Adrenal gland (tissue), 12 donors: Measurements from ENCODE around the gene ZRANB1. TPM values are rescaled to one million over a fixed set of nuclear protein-coding genes. Genes with fewer than 3 reads are reported as not detected.

Experiments used
- DNase-seq, 7 donors: peaks; one replicate each; pipeline ENCODE4 v3.0.0-alpha.2; 2019 to 2020
- H3K27ac ChIP-seq, 5 donors: fragments of 200-600 bp; sonication (generic) in 4 of 5; 1 replicate in 3 of 5; 2 replicates in 2 of 5; pipeline versions ENCODE4 v1.5.1 to v1.8.0; 2016 to 2020; ENCODE audit warnings: mild to moderate bottlenecking in 1 of 5
- H3K27me3 ChIP-seq: fragments of 200-600 bp; 2 replicates; pipeline ENCODE4 v1.8.0; 2021
- H3K36me3 ChIP-seq, 2 donors: fragments of 200-600 bp; replicated peaks in 1 of 2; 1 replicate in 1 of 2; 2 replicates in 1 of 2; pipeline versions ENCODE4 v1.5.1 to v1.8.0; 2018 to 2022
- H3K4me1 ChIP-seq, 2 donors: fragments of 200-600 bp; replicated peaks in 1 of 2; 1 replicate in 1 of 2; 2 replicates in 1 of 2; pipeline versions ENCODE4 v1.5.1 to v1.8.0; 2018 to 2021
- H3K4me3 ChIP-seq, 4 donors: fragments of 200-600 bp; sonication (generic) in 3 of 4; one replicate each; pipeline ENCODE4 v1.5.1; 2016 to 2018
- H3K9me3 ChIP-seq, 3 donors: fragments of 200-600 bp; sonication (generic) in 1 of 3; replicated peaks in 1 of 3; 1 replicate in 2 of 3; 2 replicates in 1 of 3; pipeline versions ENCODE4 v1.5.1 to v1.8.0; 2016 to 2021
- CTCF ChIP-seq, 6 experiments: fragments of 450-650 bp in 4 of 6; fragments of 200-600 bp in 2 of 6; sonication (generic) in 1 of 6; IDR thresholded peaks; 1 replicate in 5 of 6; 2 replicates in 1 of 6; pipeline versions ENCODE4 v1.5.1 to v1.8.0; 2016 to 2021; ENCODE audit warnings: antibody characterized with exemption in 6 of 6, mild to moderate bottlenecking in 2 of 6, moderate library complexity in 1 of 6
- POLR2A ChIP-seq, 2 donors: fragments of 450-650 bp; IDR thresholded peaks; one replicate each; pipeline ENCODE4 v1.6.1; 2017; ENCODE audit warnings: antibody characterized with exemption in 2 of 2, mild to moderate bottlenecking in 2 of 2, moderate library complexity in 1 of 2
- WGBS, 4 donors: extraction: QIAGEN DNeasy Blood & Tissue Kit in 2 of 4; methylation state at CpG; one replicate each; pipeline versions ENCODE4 v1.1.5 to v1.1.7; 2013 to 2017; 5-methylcytosine and 5-hydroxymethylcytosine counted together
- intact Hi-C, 2 donors: fragments of 100-400 bp; cut with DNase I; formaldehyde crosslinking; loops; one replicate each; pipeline versions ENCODE4 v1.14.1 to v1.15.0; 2022 to 2023
- polyA plus RNA-seq, 3 donors: library from polyadenylated mRNA; stranded (reverse); fragments of 200-250 nt in 2 of 3; fragments of 350-450 nt in 1 of 3; fragmentation: Illumina TruSeq in 1 of 3; extraction: RNeasy Lipid Tissue Mini Kit (QIAGEN cat#74804) in 1 of 3; gene quantifications; one replicate each; pipeline ENCODE4 v1.2.3, GENCODE V29; 2013 to 2014
- total RNA-seq, 9 donors: library from RNA; depleted of rRNA in 4 of 9; stranded (reverse); fragments of >200 nt in 4 of 9; fragments of 120-200 nt in 1 of 9; fragmentation: NEBNext Ultra II Directional in 1 of 9; extraction: Animal tissue kit (Norgen Biotek cat#: 25700) in 1 of 9; gene quantifications; one replicate each; pipeline versions ENCODE4 v1.1.0 to v1.2.4, GENCODE V29; 2013 to 2023
- donor health status: healthy with polysubstance abuse.
- donor health status: Bipolar disorder and iron deficiency.
- donor health status: DM: yes; HTN: yes; CAD: no.
- donor health status: DM: no; HTN: no; CAD: no.
- donor health status: DM: no; HTN: no; CAD: no.
- donor health status: DM: yes; HTN: yes; CAD: no.

ZRANB1 gene
- total and polyA plus RNA-seq, 12 donors = 20.2 to 64.7 (median 38.0) TPM

- Histone ChIP-seq H3K27me3 (no peaks in the 10 kb centered on the region), H3K9me3 (no peaks in the 10 kb centered on the region), H3K4me1 (peaks cover 42 to 53% of the 10 kb centered on the region in 2 donors), H3K27ac (peak overlapping the region in 4 of 5 donors; percentile 70 to 92 (median 82)), H3K4me3 (no peak overlapping the region), H3K36me3 (peaks cover 0 to 60% of the 10 kb centered on the region in 2 donors)
- DNase-seq = peak in 6 of 7 donors; percentile 13 to 57 (median 26)
- TF ChIP-seq POLR2A (IDR thresholded peaks at IDR 0.05) (no peak), CTCF (IDR thresholded peaks at IDR 0.05) (no peak)
- intact Hi-C loops = loop anchor here in 1 of 2 donors (10.0 kb wide), 1 partner anchor 56 kb away; no protein-coding TSS in a partner anchor
- WGBS, 4 donors = 70 to 84% (median 76%) methylated on average over 8 to 16 of the region's 16 CpGs
Observed at GRCh38 chr10:124998624-124999291, 56.8 kb downstream of the ZRANB1 start.

- TF ChIP-seq POLR2A (IDR thresholded peaks at IDR 0.05) = peak in 1 of 2 donors; percentile 75
- no peak for TF ChIP-seq CTCF (IDR thresholded peaks at IDR 0.05)
- intact Hi-C loops = loop anchor here in 1 of 2 donors (10.0 kb wide), 1 partner anchor 55 kb away; no protein-coding TSS in a partner anchor
- Histone ChIP-seq H3K4me3 (no peak overlapping the region), H3K36me3 (peaks cover 0 to 50% of the 10 kb centered on the region in 2 donors), H3K27ac (peak overlapping the region; percentile 39 to 92 (median 73)), H3K9me3 (no peaks in the 10 kb centered on the region), H3K4me1 (peaks cover 42 to 53% of the 10 kb centered on the region in 2 donors), H3K27me3 (no peaks in the 10 kb centered on the region)
- DNase-seq = peak; percentile 66 to 90 (median 86)
- WGBS, 4 donors = 32 to 50% (median 41%) methylated on average over 8 to 29 of the region's 29 CpGs
Observed at GRCh38 chr10:124999433-125000365, 57.8 kb downstream of the ZRANB1 start.

- Histone ChIP-seq H3K27ac (peak overlapping the region; percentile 1 to 92 (median 73)), H3K4me1 (peaks cover 42 to 53% of the 10 kb centered on the region in 2 donors), H3K27me3 (no peaks in the 10 kb centered on the region), H3K4me3 (peak overlapping the region in 1 of 4 donors; percentile 20), H3K36me3 (peaks cover 0 to 41% of the 10 kb centered on the region in 2 donors), H3K9me3 (no peaks in the 10 kb centered on the region)
- intact Hi-C loops = no loop called here
- DNase-seq = peak; percentile 38 to 81 (median 67)
- WGBS, 4 donors = 24 to 41% (median 36%) methylated on average over 16 to 35 of the region's 35 CpGs
- TF ChIP-seq POLR2A (IDR thresholded peaks at IDR 0.05) = peak in 1 of 2 donors; percentile 38
- peak in 3 of 6 experiments; percentile 1 to 28 (median 27) for TF ChIP-seq CTCF (IDR thresholded peaks at IDR 0.05)
Observed at GRCh38 chr10:125000366-125001312, 58.7 kb downstream of the ZRANB1 start.
